Measurements from ENCODE around the gene TEDDM1. TPM values are rescaled to one million over a fixed set of nuclear protein-coding genes. Genes with fewer than 3 reads are reported as not detected.

TEDDM1 gene
- total RNA-seq, 2 donors from 2014 or later: not detected

DNA sequence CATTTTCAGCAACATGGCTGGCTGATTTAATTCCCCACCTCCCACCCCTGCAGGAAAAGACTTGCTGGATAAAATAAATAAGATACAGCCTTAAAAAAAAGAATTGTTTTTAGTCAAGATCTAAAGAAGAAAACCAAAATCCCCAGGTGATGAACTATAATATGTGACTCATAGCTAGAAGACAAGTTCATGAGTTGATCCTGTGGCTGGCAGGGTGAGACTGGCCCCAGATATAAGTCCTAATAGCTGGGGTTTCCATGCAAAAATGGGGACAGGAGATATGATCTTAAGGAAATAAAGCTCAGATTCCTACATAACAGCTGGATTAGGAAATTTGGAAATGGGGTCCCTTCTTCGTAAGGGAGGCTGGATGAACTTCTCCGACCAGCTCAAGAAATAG, 27.6 kb upstream of the TEDDM1 start:
- Histone ChIP-seq H3K4me1 (no peaks in the 10 kb centered on the region), H3K9me3 (no peaks in the 10 kb centered on the region), H3K4me3 (no peak overlapping the region), H3K36me3 (no peaks in the 10 kb centered on the region), H3K27ac (no peak overlapping the region), H3K27me3 (no peaks in the 10 kb centered on the region)
- no peak for DNase-seq (ENCODE audit: low spot score)
- TF ChIP-seq, protein P1, sequence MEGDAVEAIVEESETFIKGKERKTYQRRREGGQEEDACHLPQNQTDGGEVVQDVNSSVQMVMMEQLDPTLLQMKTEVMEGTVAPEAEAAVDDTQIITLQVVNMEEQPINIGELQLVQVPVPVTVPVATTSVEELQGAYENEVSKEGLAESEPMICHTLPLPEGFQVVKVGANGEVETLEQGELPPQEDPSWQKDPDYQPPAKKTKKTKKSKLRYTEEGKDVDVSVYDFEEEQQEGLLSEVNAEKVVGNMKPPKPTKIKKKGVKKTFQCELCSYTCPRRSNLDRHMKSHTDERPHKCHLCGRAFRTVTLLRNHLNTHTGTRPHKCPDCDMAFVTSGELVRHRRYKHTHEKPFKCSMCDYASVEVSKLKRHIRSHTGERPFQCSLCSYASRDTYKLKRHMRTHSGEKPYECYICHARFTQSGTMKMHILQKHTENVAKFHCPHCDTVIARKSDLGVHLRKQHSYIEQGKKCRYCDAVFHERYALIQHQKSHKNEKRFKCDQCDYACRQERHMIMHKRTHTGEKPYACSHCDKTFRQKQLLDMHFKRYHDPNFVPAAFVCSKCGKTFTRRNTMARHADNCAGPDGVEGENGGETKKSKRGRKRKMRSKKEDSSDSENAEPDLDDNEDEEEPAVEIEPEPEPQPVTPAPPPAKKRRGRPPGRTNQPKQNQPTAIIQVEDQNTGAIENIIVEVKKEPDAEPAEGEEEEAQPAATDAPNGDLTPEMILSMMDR (IDR thresholded peaks at IDR 0.05): no peak

DNA sequence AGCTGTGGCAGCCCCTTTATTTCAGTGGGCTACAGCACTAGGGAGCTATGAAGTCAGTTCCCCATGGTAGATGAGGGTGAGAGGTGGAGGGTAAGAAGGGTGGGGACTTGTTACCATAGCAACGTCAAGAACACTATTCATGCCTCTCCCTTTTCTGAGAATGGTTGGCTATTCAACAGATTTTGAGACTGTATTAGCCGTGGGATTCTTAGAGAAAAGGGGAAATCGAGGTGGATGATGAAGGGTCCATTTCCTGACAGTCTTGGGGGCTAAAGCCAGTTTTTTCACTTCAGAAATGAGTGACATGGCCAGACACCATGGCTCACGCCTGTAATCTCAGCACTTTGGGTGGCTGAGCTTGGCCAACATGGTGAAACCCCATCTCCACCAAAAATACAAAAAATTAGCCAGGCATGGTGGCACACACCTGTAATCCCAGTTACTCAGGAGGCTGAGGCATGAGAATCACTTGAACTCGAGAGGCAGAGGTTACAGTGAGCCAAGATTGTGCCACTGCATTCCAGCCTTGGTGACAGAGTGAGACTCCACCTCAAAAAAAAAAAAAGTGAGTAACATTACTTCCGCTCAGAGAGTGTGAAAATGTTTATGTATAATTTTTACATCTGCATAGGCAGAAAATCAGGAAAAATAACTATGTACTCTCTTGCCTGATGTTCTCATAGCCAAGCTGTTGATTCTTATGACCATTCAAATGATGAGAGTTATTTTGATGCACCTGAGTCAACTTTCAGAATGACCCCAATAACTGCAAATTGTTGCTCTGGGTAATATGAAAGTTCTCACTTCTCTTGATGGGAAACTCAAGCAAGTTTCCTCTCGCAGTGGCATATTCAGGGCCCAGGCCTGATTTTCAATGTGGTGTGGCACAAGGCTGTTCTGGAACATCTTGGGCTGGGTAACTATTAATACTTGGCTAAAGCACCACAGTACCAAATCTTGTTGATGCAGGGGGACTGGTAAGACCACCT, 26.3 kb upstream of the TEDDM1 start:
- H3K4me1 ChIP-seq: no peaks in the 10 kb centered on the region
- no peaks in the 10 kb centered on the region for H3K9me3 ChIP-seq
- H3K27ac ChIP-seq: no peak overlapping the region
- TF ChIP-seq, protein P1 (IDR thresholded peaks at IDR 0.05): no peak
- H3K36me3 ChIP-seq: no peaks in the 10 kb centered on the region
- no peak overlapping the region for H3K4me3 ChIP-seq
- no peak for DNase-seq (ENCODE audit: low spot score)
- H3K27me3 ChIP-seq: no peaks in the 10 kb centered on the region

DNA sequence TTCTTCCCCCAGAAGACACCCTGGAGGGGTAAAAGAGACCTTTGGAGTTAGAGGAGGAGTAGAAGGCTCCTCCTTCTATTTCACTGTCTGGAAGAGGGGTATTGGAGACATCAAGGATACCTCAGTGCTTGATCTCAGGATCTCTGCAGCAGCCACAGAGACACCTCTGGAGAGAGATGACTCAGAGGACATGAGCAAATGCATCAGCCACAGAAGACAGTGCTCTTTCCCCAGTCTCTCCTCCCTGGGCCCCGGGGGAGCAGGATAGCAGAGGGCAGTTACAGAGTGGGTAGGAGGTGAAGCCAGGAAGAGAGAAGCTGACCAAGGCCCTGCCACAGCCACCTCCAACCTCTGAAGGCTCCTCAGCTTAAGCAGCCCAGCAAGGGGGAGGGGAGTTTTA, 15.3 kb upstream of the TEDDM1 start:
- H3K4me3 ChIP-seq: no peak overlapping the region
- no peak for DNase-seq (ENCODE audit: low spot score)
- H3K9me3 ChIP-seq: no peaks in the 10 kb centered on the region
- no peak overlapping the region for H3K27ac ChIP-seq
- no peaks in the 10 kb centered on the region for H3K27me3 ChIP-seq
- TF ChIP-seq, protein P1 (IDR thresholded peaks at IDR 0.05): no peak
- peaks cover 0 to 3% of the 10 kb centered on the region in 2 donors for H3K4me1 ChIP-seq
- H3K36me3 ChIP-seq: no peaks in the 10 kb centered on the region

DNA sequence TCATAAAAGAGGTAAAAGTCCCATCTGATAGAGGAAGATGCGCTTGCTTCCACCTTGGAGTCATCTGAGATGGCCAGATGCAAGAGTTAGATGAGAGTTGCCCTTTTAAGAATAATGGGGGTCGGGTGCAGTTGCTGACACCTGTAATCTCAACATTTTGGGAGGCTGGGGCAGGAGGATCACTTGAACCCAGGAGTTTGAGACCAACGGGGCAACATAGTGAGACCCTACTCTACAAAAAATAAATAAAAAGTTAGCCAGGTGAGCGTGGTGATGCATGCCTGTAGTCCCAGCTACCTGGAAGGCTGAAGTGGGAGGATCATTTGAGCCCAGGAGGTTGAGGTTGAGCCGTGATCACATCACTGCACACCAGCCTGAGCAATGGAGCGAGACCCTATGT, 13.5 kb upstream of the TEDDM1 start:
- Histone ChIP-seq H3K27ac (no peak overlapping the region), H3K4me1 (peaks cover 0 to 11% of the 10 kb centered on the region in 2 donors), H3K27me3 (no peaks in the 10 kb centered on the region), H3K4me3 (no peak overlapping the region), H3K9me3 (no peaks in the 10 kb centered on the region), H3K36me3 (no peaks in the 10 kb centered on the region)
- no peak for DNase-seq (ENCODE audit: low spot score)
- TF ChIP-seq, protein P1 (IDR thresholded peaks at IDR 0.05): no peak

DNA sequence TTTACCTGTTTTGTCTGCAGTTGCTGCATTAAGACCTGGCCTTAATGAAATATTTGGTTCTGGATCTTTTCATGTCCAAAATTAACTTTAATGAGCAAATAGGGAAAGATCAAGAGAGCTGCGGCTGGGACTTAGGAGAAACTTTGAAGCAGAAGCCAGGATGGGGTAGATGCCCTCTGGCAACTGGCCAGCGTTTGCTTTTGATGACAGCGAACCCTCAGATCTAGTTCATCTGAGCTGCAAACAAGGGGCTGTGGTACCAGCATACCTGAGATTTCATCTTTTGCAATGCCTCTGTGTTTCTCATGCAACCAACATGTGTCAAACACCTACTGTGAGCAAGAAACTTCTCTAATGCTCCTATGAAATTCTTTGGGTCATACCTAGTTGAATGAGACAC, 13.0 kb upstream of the TEDDM1 start:
- Histone ChIP-seq H3K9me3 (no peaks in the 10 kb centered on the region), H3K27me3 (no peaks in the 10 kb centered on the region), H3K4me1 (peaks cover 0 to 11% of the 10 kb centered on the region in 2 donors), H3K4me3 (no peak overlapping the region), H3K27ac (no peak overlapping the region), H3K36me3 (no peaks in the 10 kb centered on the region)
- DNase-seq (ENCODE audit: low spot score): no peak
- TF ChIP-seq, protein P1 (IDR thresholded peaks at IDR 0.05): no peak

All from right atrium auricular region (tissue), 2 donors.